ENCODE measurements around the gene MASP1. TPM values are rescaled to one million over a fixed set of nuclear protein-coding genes. Genes with fewer than 3 reads are reported as not detected.

Gene MASP1
- total and polyA plus RNA-seq, 12 donors = 0.72 to 19.5 (median 4.9) TPM

GRCh38 chr3:187288131-187288854 is 3.2 kb downstream of the MASP1 start:
- Histone ChIP-seq H3K27ac (no peak overlapping the region), H3K4me1 (replicated peaks in 1 of 2) (peaks cover 0 to 15% of the 10 kb centered on the region in 2 donors), H3K27me3 (no peaks in the 10 kb centered on the region), H3K4me3 (no peak overlapping the region), H3K36me3 (replicated peaks in 1 of 2) (no peaks in the 10 kb centered on the region), H3K9me3 (replicated peaks in 1 of 3) (no peaks in the 10 kb centered on the region)
- DNase-seq = peak in 5 of 7 donors; percentile 10 to 33 (median 30)
- WGBS, 4 donors = 41 to 47% (median 45%) methylated on average over 6 to 8 of the region's 8 CpGs
- no peak for TF ChIP-seq CTCF (IDR thresholded peaks at IDR 0.05)
- TF ChIP-seq POLR2A (IDR thresholded peaks at IDR 0.05) = no peak
- intact Hi-C loops (cut with DNase I) = no loop called here

- intact Hi-C loops (cut with DNase I) = no loop called here
- Histone ChIP-seq H3K4me1 (replicated peaks in 1 of 2) (peaks cover 0 to 15% of the 10 kb centered on the region in 2 donors), H3K27me3 (no peaks in the 10 kb centered on the region), H3K4me3 (no peak overlapping the region), H3K27ac (no peak overlapping the region), H3K9me3 (replicated peaks in 1 of 3) (no peaks in the 10 kb centered on the region), H3K36me3 (replicated peaks in 1 of 2) (no peaks in the 10 kb centered on the region)
- 54 to 73% (median 68%) methylated on average over 1 of the region's 1 CpG for WGBS, 4 donors
- no peak for DNase-seq
- TF ChIP-seq CTCF (IDR thresholded peaks at IDR 0.05) = no peak
- TF ChIP-seq POLR2A (IDR thresholded peaks at IDR 0.05) = no peak
These were observed 4.3 kb downstream of the MASP1 start for GRCh38 chr3:187287256-187287655.

DNA sequence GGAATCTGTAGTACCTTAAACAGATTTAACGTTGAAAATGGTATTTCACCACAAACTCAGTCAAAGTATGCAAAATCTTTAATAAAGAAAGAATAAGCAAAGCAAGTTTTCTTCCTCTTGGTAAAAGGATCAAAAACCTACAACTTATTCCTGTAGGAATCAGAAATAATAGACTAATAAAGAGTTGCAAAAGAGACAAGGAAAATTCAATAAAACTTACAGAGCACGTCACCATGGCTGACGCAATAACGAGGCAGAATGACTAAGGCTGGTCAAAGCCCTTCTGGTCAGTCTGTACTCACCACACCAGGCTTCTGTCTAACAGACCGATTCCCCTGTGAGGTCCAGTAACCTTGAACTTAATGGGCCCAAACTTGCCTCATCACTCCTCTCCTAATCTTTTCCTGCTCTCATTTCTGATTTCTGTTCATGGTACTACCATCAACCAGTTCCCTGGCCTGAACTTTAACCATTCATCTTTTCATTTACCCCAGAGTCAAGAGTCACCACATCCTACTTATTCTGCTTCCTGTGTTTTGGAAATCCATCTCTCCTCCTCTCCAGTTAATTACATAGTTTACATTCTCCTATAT is 5.0 kb downstream of the MASP1 start:
- H3K4me1 ChIP-seq (replicated peaks in 1 of 2) = peaks cover 0 to 15% of the 10 kb centered on the region in 2 donors
- H3K36me3 ChIP-seq (replicated peaks in 1 of 2) = no peaks in the 10 kb centered on the region
- 63 to 77% (median 73%) methylated on average over 5 of the region's 5 CpGs for WGBS, 4 donors
- no peaks in the 10 kb centered on the region for H3K9me3 ChIP-seq (replicated peaks in 1 of 3)
- no peaks in the 10 kb centered on the region for H3K27me3 ChIP-seq
- intact Hi-C loops (cut with DNase I) = no loop called here
- H3K27ac ChIP-seq = no peak overlapping the region
- DNase-seq = peak in 4 of 7 donors; percentile 23 to 53 (median 32)
- no peak overlapping the region for H3K4me3 ChIP-seq
- no peak for TF ChIP-seq POLR2A (IDR thresholded peaks at IDR 0.05)
- no peak for TF ChIP-seq CTCF (IDR thresholded peaks at IDR 0.05)

DNA sequence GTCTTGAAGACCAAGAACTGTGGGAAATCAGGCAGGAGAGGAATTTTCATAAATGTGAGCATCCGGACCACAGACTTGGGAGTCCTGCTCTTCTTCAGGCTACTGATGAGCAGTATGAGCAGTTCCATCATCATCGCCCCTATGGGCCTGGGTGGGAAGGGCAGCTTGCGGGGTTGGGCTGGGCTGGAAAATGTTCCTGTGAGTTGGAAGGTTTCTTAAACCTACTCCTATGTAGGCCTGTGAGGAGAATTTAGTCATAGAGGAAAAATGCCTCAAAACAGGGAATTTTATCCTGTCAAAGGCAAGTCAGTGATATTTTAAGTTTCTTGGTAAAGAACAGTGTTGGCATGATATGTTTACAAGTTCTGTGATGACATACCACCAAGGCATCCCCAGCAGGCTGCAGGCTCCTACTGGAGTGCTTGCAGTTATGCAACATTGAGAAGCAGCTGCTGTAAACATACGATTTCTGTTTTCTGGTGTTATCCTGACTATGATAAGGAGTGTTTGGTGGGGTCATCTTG is 10.3 kb downstream of the MASP1 start:
- intact Hi-C loops (cut with DNase I) = no loop called here
- Histone ChIP-seq H3K9me3 (replicated peaks in 1 of 3) (no peaks in the 10 kb centered on the region), H3K27me3 (no peaks in the 10 kb centered on the region), H3K27ac (no peak overlapping the region), H3K4me3 (no peak overlapping the region), H3K36me3 (replicated peaks in 1 of 2) (no peaks in the 10 kb centered on the region), H3K4me1 (replicated peaks in 1 of 2) (no peaks in the 10 kb centered on the region)
- TF ChIP-seq POLR2A (IDR thresholded peaks at IDR 0.05) (no peak), CTCF (IDR thresholded peaks at IDR 0.05) (no peak)
- DNase-seq = no peak
- 65 to 88% (median 67%) methylated on average over 4 of the region's 4 CpGs for WGBS, 4 donors
